GM18502 (cell line): Measurements from ENCODE around the gene SEL1L3.

Experiments used
- ATAC-seq: cut with Tn5 transposase; IDR thresholded peaks from one replicate; pipeline ENCODE4 v1.9.1; 2021; ENCODE audit warnings: mild to moderate bottlenecking; ENCODE audit not compliant: unreplicated experiment, poor library complexity

SEL1L3 gene

GRCh38 chr4:25795566-25796454 is 67.0 kb downstream of the SEL1L3 start:
- ATAC-seq, result no peak

GRCh38 chr4:25795091-25795490 is 67.7 kb downstream of the SEL1L3 start:
- no peak for ATAC-seq

- no peak for ATAC-seq
Measured at GRCh38 chr4:25792876-25793275, 69.9 kb downstream of the SEL1L3 start.

GRCh38 chr4:25792200-25792791 is 70.5 kb downstream of the SEL1L3 start:
- no peak for ATAC-seq

GRCh38 chr4:25790024-25790423 is 72.8 kb downstream of the SEL1L3 start:
- no peak for ATAC-seq

- no peak for ATAC-seq
Measured at GRCh38 chr4:25788703-25789238, 74.0 kb downstream of the SEL1L3 start.

- no peak for ATAC-seq
Measured at GRCh38 chr4:25786497-25787065, 76.2 kb downstream of the SEL1L3 start.

GRCh38 chr4:25783943-25784342 is 78.8 kb downstream of the SEL1L3 start:
- ATAC-seq, result no peak

- no peak for ATAC-seq
Measured at GRCh38 chr4:25783126-25783525, 79.7 kb downstream of the SEL1L3 start.

- ATAC-seq, result no peak
Measured at GRCh38 chr4:25782482-25782881, 80.3 kb downstream of the SEL1L3 start.

GRCh38 chr4:25779021-25779420 is 83.8 kb downstream of the SEL1L3 start:
- no peak for ATAC-seq

- ATAC-seq, result no peak
Measured at GRCh38 chr4:25776795-25777194, 86.0 kb downstream of the SEL1L3 start.

GRCh38 chr4:25775166-25775565 is 87.6 kb downstream of the SEL1L3 start:
- no peak for ATAC-seq

GRCh38 chr4:25773358-25773757 is 89.4 kb downstream of the SEL1L3 start:
- ATAC-seq, result no peak

GRCh38 chr4:25771672-25772071 is 91.1 kb downstream of the SEL1L3 start:
- no peak for ATAC-seq

- no peak for ATAC-seq
Measured at GRCh38 chr4:25770847-25771246, 91.9 kb downstream of the SEL1L3 start.

- no peak for ATAC-seq
Measured at GRCh38 chr4:25769251-25769650, 93.5 kb downstream of the SEL1L3 start.

- ATAC-seq, result peak; percentile 63
Measured at GRCh38 chr4:25767877-25768725, 94.7 kb downstream of the SEL1L3 start.

- no peak for ATAC-seq
Measured at GRCh38 chr4:25760518-25761157, 102.2 kb downstream of the SEL1L3 start.

GRCh38 chr4:25760048-25760447 is 102.7 kb downstream of the SEL1L3 start:
- no peak for ATAC-seq
